IMR-90 (cell line): ENCODE results near the gene KLF7. TPM values are rescaled to one million over a fixed set of nuclear protein-coding genes. Genes with fewer than 3 reads are reported as not detected.
A peak's percentile ranks its signal among the peaks of the same experiment; 100 is the strongest.

ENCODE experiments used
- ATAC-seq: fragments of 200-7000 bp; cut with Tn5 transposase; 2 replicates; pipeline ENCODE4 v1.9.1; 2020; ENCODE audit warnings: low read depth, mild to moderate bottlenecking, moderate library complexity
- BruUV-seq: library from RNA; stranded (reverse); fragments of 400-500 nt; replicated peaks from 2 replicates; lab custom pipeline; 2021; lab: Mats Ljungman, UMichigan
- CTCF ChIA-PET: fragments of 300-600 bp; formaldehyde crosslinking; extraction: SDS; loops from one replicate; lab custom pipeline; 2021; ENCODE audit warnings: antibody characterized with exemption; lab: Yijun Ruan, JAX
- POLR2A ChIA-PET: fragments of 300-600 bp; sonication (Branson Sonifier 250); formaldehyde crosslinking; loops from one replicate; lab custom pipeline; 2022; ENCODE audit warnings: antibody characterized with exemption; ENCODE audit not compliant: unreplicated experiment; lab: Charles Lee
- DNase-seq: peaks from one replicate; pipeline ENCODE4 v3.0.0; 2013
- H2AFZ ChIP-seq: replicated peaks from 2 replicates; pipeline ENCODE3; 2013; ENCODE audit warnings: low read length, mild to moderate bottlenecking; ENCODE audit not compliant: poor library complexity
- H2AK5ac ChIP-seq: 2 replicates; pipeline ENCODE4 v1.6.1; 2013; ENCODE audit warnings: low read depth, low read length, inconsistent platforms
- H2AK9ac ChIP-seq: replicated peaks from 2 replicates; pipeline ENCODE3; 2013; ENCODE audit warnings: mild to moderate bottlenecking, low read depth, low read length, moderate library complexity; ENCODE audit not compliant: poor library complexity
- H2BK120ac ChIP-seq: 2 replicates; pipeline ENCODE4 v1.6.1; 2013; ENCODE audit warnings: low read depth, low read length, inconsistent platforms
- H2BK15ac ChIP-seq: 3 replicates; pipeline ENCODE4 v1.6.1; 2013; ENCODE audit warnings: low read depth, low read length, inconsistent platforms
- H2BK20ac ChIP-seq: 2 replicates; pipeline ENCODE4 v1.6.1; 2013; ENCODE audit warnings: low read depth, mild to moderate bottlenecking, inconsistent platforms, low read length, moderate library complexity
- H2BK5ac ChIP-seq: 2 replicates; pipeline ENCODE4 v1.6.1; 2013; ENCODE audit warnings: mild to moderate bottlenecking, low read depth, low read length, inconsistent platforms; ENCODE audit not compliant: poor library complexity, severe bottlenecking
- H3K14ac ChIP-seq: replicated peaks from 2 replicates; pipeline ENCODE4 v1.6.1; 2013; ENCODE audit warnings: low read depth, low read length, inconsistent platforms
- H3K18ac ChIP-seq: 2 replicates; pipeline ENCODE4 v1.6.1; 2013; ENCODE audit warnings: low read depth, low read length, control low read depth
- H3K23ac ChIP-seq: 2 replicates; pipeline ENCODE4 v1.6.1; 2013; ENCODE audit warnings: low read depth, low read length, inconsistent platforms
- H3K27ac ChIP-seq: 2 replicates; pipeline ENCODE4 v1.5.1; 2013; ENCODE audit warnings: mild to moderate bottlenecking, control low read depth, low read length; ENCODE audit not compliant: insufficient read depth
- H3K27me3 ChIP-seq: 2 replicates; pipeline ENCODE4 v1.6.1; 2013; ENCODE audit warnings: low read length; ENCODE audit not compliant: control insufficient read depth, insufficient read depth
- H3K36me3 ChIP-seq: 2 replicates; pipeline ENCODE4 v1.6.1; 2013; ENCODE audit warnings: low read length, mixed read lengths; ENCODE audit not compliant: control insufficient read depth, insufficient read depth
- H3K4ac ChIP-seq: 2 replicates; pipeline ENCODE4 v1.6.1; 2013; ENCODE audit warnings: low read depth, low read length, inconsistent platforms
- H3K4me1 ChIP-seq: 2 replicates; pipeline ENCODE4 v1.6.1; 2013; ENCODE audit warnings: low read length, mixed read lengths; ENCODE audit not compliant: control insufficient read depth, insufficient read depth
- H3K4me2 ChIP-seq: 2 replicates; pipeline ENCODE4 v1.6.1; 2013; ENCODE audit warnings: low read depth, mild to moderate bottlenecking, control low read depth, low read length, moderate library complexity
- H3K4me3 ChIP-seq: 2 replicates; pipeline ENCODE4 v1.5.1; 2013; ENCODE audit warnings: low read depth, mild to moderate bottlenecking, control low read depth, low read length, moderate library complexity; ENCODE audit not compliant: insufficient read depth
- H3K56ac ChIP-seq: 2 replicates; pipeline ENCODE4 v1.6.1; 2013; ENCODE audit warnings: low read length, inconsistent platforms; ENCODE audit not compliant: insufficient read depth; ENCODE audit errors: extremely low read depth
- H3K79me1 ChIP-seq, 2 experiments: 2 replicates each; pipeline ENCODE4 v1.6.1; 2013; ENCODE audit warnings: low read length in 2 of 2, inconsistent platforms in 1 of 2, low read depth in 1 of 2
- H3K9ac ChIP-seq: 2 replicates; pipeline ENCODE4 v1.6.1; 2013; ENCODE audit warnings: low read depth, low read length, control low read depth
- H3K9me1 ChIP-seq: 2 replicates; pipeline ENCODE4 v1.6.1; 2013; ENCODE audit warnings: low read length, inconsistent platforms; ENCODE audit not compliant: insufficient read depth
- H3K9me3 ChIP-seq: 2 replicates; pipeline ENCODE4 v1.6.1; 2013; ENCODE audit warnings: low read length; ENCODE audit not compliant: control insufficient read depth, insufficient read depth
- H4K20me1 ChIP-seq: 2 replicates; pipeline ENCODE4 v1.6.1; 2013; ENCODE audit warnings: low read length, inconsistent platforms; ENCODE audit not compliant: insufficient read depth
- H4K5ac ChIP-seq: 2 replicates; pipeline ENCODE4 v1.6.1; 2013; ENCODE audit warnings: mild to moderate bottlenecking, low read depth, low read length, control low read depth
- H4K8ac ChIP-seq, 2 experiments: 2 replicates each; pipeline ENCODE4 v1.6.1; 2013; ENCODE audit warnings: low read depth in 2 of 2, low read length in 2 of 2, control low read depth in 1 of 2, inconsistent platforms in 1 of 2
- H4K91ac ChIP-seq: 2 replicates; pipeline ENCODE4 v1.6.1; 2013; ENCODE audit warnings: low read depth, low read length, inconsistent platforms; ENCODE audit not compliant: insufficient read depth
- CEBPB ChIP-seq: IDR thresholded peaks from 2 replicates; pipeline ENCODE4 v1.6.1; 2012; ENCODE audit warnings: low read depth, low read length, improper control_type of control experiment
- MAFK ChIP-seq: IDR thresholded peaks from 2 replicates; pipeline ENCODE4 v1.6.1; 2012; ENCODE audit warnings: low read depth, low read length, improper control_type of control experiment
- RAD21 ChIP-seq: IDR thresholded peaks from 2 replicates; pipeline ENCODE4 v1.6.1; 2012; ENCODE audit warnings: low read length, improper control_type of control experiment
- WGBS, 2 experiments: methylation state at CpG; one replicate each; pipeline versions ENCODE4 v1.1.5 to v1.1.7; 2013; ENCODE audit warnings: missing lambda C conversion rate in 2 of 2; ENCODE audit not compliant: insufficient read length in 1 of 2; ENCODE audit errors: extremely low coverage in 2 of 2; 5-methylcytosine and 5-hydroxymethylcytosine counted together
- dilution Hi-C: fragments of 300-500 bp; cut with HindIII; formaldehyde crosslinking; loops from one replicate; pipeline ENCODE4 v1.14.3; 2018; ENCODE audit warnings: low sequenced_read_pairs; ENCODE audit not compliant: unreplicated experiment
- in situ Hi-C: fragments of 300-500 bp; cut with MboI; formaldehyde crosslinking; loops from 3 replicates; pipeline ENCODE4 v1.14.3; 2019; ENCODE audit warnings: low sequenced_read_pairs, inconsistent platforms, mixed read lengths
- intact Hi-C: fragments of 100-400 bp; cut with micrococcal nuclease; formaldehyde crosslinking; loops from 2 replicates; pipeline ENCODE4 v1.10.0; 2022
- polyA plus RNA-seq, 3 experiments: library from polyadenylated mRNA; depleted of rRNA; stranded (reverse); fragments of >200 nt; gene quantifications; 2 replicates each; pipeline ENCODE4 v1.2.3, GENCODE V29; 2012; ENCODE audit warnings: low replicate concordance in 1 of 3
- total RNA-seq: library from RNA; depleted of rRNA; stranded (reverse); fragments of >200 nt; gene quantifications from 2 replicates; pipeline ENCODE4 v1.2.3, GENCODE V29; 2012

KLF7 gene
- total and polyA plus RNA-seq, 2 of the 4 experiments (the other 2 are of a cell fraction) = 23.1 to 28.5 TPM

DNA sequence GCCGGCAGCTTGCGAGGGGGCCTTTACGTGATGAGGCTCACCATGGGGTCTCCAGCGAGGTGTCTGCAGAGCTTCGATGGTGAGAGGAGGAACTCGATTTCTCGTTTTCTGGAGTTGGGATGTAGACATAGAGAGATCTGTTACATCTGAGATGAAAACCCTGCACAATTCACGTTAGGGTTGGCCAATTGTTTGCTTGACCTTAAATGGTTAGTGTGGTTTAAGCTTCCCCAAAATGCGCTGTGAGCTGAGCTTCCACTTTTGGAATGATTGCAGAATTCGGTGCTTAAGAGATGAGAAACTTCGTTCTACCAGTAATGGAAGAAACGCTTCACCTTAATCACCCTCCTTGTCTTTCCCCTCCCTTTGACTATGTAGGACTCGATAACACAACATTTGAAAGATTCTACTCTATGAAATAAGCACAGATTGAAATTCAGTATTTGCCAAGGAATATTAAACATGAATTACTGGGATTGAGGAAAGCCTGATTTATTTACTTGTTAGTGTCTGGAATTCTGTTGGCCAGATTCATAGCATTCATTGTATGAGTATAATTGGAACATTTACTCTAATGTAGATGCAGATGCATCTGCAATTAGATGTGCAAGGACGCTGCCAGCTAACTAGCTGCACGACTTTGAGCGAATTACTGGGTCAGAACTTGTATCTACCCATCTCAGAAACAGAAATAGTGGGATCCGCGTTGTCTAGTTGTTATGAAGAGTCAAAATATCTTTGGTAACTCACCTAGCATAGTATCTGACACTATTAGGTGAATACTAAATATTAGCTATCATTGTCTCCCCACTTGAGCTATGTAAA is 1.6 kb upstream of the KLF7 start:
- Histone ChIP-seq H2BK20ac (peak overlapping the region; percentile 70), H3K18ac (peak overlapping the region; percentile 97), H3K14ac (peak overlapping the region; percentile 100), H2AK9ac (peak overlapping the region; percentile 97), H3K9me3 (no peaks in the 10 kb centered on the region), H3K27me3 (no peaks in the 10 kb centered on the region), H3K4ac (peak overlapping the region; percentile 100), H4K8ac (peak overlapping the region; percentile 96 to 99), H3K4me3 (peak overlapping the region; percentile 64), H2BK15ac (peak overlapping the region; percentile 96), H2BK120ac (peak overlapping the region; percentile 97), H3K23ac (peak overlapping the region; percentile 100), H3K9ac (peak overlapping the region; percentile 100), H3K56ac (peak overlapping the region; percentile 99), H3K36me3 (no peaks in the 10 kb centered on the region), H2AFZ (peak overlapping the region; percentile 88), H4K20me1 (peaks cover 10% of the 10 kb centered on the region), H4K5ac (peak overlapping the region; percentile 95), H2AK5ac (peak overlapping the region; percentile 90), H4K91ac (peak overlapping the region; percentile 98), H3K27ac (peak overlapping the region; percentile 100), H3K4me1 (peaks cover 3% of the 10 kb centered on the region; the same call in 1 of the 2 replicates), H3K9me1 (no peaks in the 10 kb centered on the region), H3K4me2 (peak overlapping the region; percentile 85), H3K79me1 (peaks cover 0 to 30% of the 10 kb centered on the region in 2 experiments; a peak in 2 of 4 replicates), H2BK5ac (peak overlapping the region; percentile 100)
- ChIA-PET POLR2A (interaction anchor here (0.6 to 9.1 kb wide), 9 partner anchors 13 to 306 kb away, joined by 3 to 153 read pairs (median 5); no protein-coding TSS in a partner anchor), CTCF (interaction anchor here (1.0 to 1.2 kb wide), 3 partner anchors 10 to 373 kb away, joined by 3 read pairs; no protein-coding TSS in a partner anchor)
- WGBS, 2 experiments = 0% methylated on average over 2 of the region's 18 CpGs; no CpG with 5 or more reads in 1 of the 2 experiments
- intact Hi-C loops = loop anchor here (2.0 kb wide), 1 partner anchor 227 kb away; no protein-coding TSS in a partner anchor
- 0 out of 2 replicates have a peak, but pooled peaks have one; percentile 0 for ATAC-seq
- BruUV-seq = TSS peak; percentile 65
- dilution Hi-C loops = no loop called here
- peak; percentile 72 for DNase-seq
- no peak for TF ChIP-seq MAFK
- TF ChIP-seq CEBPB = peak; percentile 64; the same call in 1 of the 2 replicates
- peak; percentile 14; the same call in 1 of the 2 replicates for TF ChIP-seq RAD21
- in situ Hi-C loops = loop anchor here (5.0 to 25.0 kb wide), 3 partner anchors 70 to 545 kb away; partner anchors contain the start of gene CCNYL1
